ENCODE measurements around the gene RAD54L.
A peak's percentile ranks its signal among the peaks of the same experiment; 100 is the strongest.
"Not testable (repeated sequence)": the region's sequence is repeated elsewhere in the genome, so short reads cannot be mapped to it uniquely, and the experiment has no call there.

Gene RAD54L

GRCh38 chr1:46247436-46248121 is at the start of gene RAD54L:
RAD54L (plus strand) TSS chr1:46247763; CDS start chr1:46248406, 643 bp downstream.
- peak; percentile 46 for FAIRE-seq

- no peak for FAIRE-seq
Observed at GRCh38 chr1:46197964-46198811, 49.4 kb upstream of the RAD54L start, which contains the start of gene POMGNT1. POMGNT1 (minus strand) TSS chr1:46198434; CDS start chr1:46197821, 613 bp downstream.

- FAIRE-seq: no peak
Observed at GRCh38 chr1:46199233-46199749, 48.3 kb upstream of the RAD54L start.

GRCh38 chr1:46203738-46204405 is 43.7 kb upstream of the RAD54L start:
- no peak for FAIRE-seq

- FAIRE-seq: no peak
Observed at GRCh38 chr1:46204406-46204742, 43.2 kb upstream of the RAD54L start.

- no peak for FAIRE-seq
Observed at GRCh38 chr1:46205141-46205540, 42.4 kb upstream of the RAD54L start.

GRCh38 chr1:46205791-46206190 is 41.8 kb upstream of the RAD54L start:
- FAIRE-seq: no peak

GRCh38 chr1:46206399-46206798 is 41.2 kb upstream of the RAD54L start:
- no peak for FAIRE-seq

GRCh38 chr1:46210561-46210960 is 37.0 kb upstream of the RAD54L start:
- no peak for FAIRE-seq

GRCh38 chr1:46211051-46211450 is 36.5 kb upstream of the RAD54L start:
- FAIRE-seq: no peak

GRCh38 chr1:46215504-46215903 is 32.1 kb upstream of the RAD54L start:
- no peak for FAIRE-seq

GRCh38 chr1:46218443-46218842 is 29.1 kb upstream of the RAD54L start:
- no peak for FAIRE-seq

- no peak for FAIRE-seq
Observed at GRCh38 chr1:46219551-46220520, 27.7 kb upstream of the RAD54L start.

GRCh38 chr1:46220808-46221207 is 26.8 kb upstream of the RAD54L start:
- FAIRE-seq: no peak

GRCh38 chr1:46221749-46222148 is 25.8 kb upstream of the RAD54L start:
- no peak for FAIRE-seq

GRCh38 chr1:46223055-46223454 is 24.5 kb upstream of the RAD54L start:
- FAIRE-seq: not testable (repeated sequence)

- FAIRE-seq: peak; percentile 91
Observed at GRCh38 chr1:46223472-46223943, 24.1 kb upstream of the RAD54L start.

GRCh38 chr1:46224966-46225365 is 22.6 kb upstream of the RAD54L start:
- no peak for FAIRE-seq

- FAIRE-seq: not testable (repeated sequence)
Observed at GRCh38 chr1:46231231-46231630, 16.3 kb upstream of the RAD54L start.

- no peak for FAIRE-seq
Observed at GRCh38 chr1:46236882-46237281, 10.7 kb upstream of the RAD54L start.

- FAIRE-seq: not testable (repeated sequence)
Observed at GRCh38 chr1:46238865-46239264, 8.7 kb upstream of the RAD54L start.

- FAIRE-seq: not testable (repeated sequence)
Observed at GRCh38 chr1:46241733-46242132, 5.8 kb upstream of the RAD54L start.
